ENCODE measurements around the gene HTR6.

The HTR6 gene

DNA sequence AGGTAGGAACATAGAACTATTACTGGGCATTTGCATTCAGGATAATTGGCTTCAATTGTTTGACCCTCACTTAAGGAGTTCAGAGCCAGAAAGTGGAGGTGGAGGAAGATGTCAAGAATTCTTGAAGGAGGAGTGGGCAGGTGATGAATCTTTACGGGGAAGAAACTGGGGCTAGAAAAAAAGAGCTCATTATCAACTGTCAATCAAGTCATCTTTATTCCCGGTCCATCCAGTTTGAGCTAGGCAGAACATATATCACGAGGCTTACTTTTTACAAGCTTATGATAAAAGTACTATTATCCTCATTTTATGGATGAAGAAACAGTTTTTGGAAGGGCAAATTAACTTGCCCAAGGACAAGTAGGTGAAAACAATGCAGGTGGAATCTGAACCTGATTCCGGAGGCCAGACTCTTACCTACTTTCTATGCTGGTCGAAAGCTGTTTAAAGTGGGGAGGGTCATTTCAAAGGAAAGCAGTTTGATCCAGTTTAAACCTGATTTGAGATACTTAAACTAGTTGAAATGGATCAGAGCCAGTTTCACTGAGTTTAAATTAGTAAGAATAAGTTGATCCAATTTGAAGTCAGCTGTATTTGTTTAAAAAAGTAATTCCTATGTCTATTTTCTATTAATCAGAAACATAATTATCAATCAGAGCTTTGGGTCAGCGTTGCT lies 33.8 kb upstream of the HTR6 start:
- TF ChIP-seq, protein P1, sequence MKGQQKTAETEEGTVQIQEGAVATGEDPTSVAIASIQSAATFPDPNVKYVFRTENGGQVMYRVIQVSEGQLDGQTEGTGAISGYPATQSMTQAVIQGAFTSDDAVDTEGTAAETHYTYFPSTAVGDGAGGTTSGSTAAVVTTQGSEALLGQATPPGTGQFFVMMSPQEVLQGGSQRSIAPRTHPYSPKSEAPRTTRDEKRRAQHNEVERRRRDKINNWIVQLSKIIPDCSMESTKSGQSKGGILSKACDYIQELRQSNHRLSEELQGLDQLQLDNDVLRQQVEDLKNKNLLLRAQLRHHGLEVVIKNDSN (IDR thresholded peaks at IDR 0.05) = no peak
- TF ChIP-seq ZBTB7A (IDR thresholded peaks at IDR 0.05; ENCODE audit: low read depth) = no peak
- TF ChIP-seq CEBPB (IDR thresholded peaks at IDR 0.05) = no peak
- TF ChIP-seq CREB1 (IDR thresholded peaks at IDR 0.05; ENCODE audit: low read depth) = no peak
- TF ChIP-seq TCF12 (IDR thresholded peaks at IDR 0.05; ENCODE audit: low read depth) = no peak
- TF ChIP-seq FOXM1 (IDR thresholded peaks at IDR 0.05; ENCODE audit: borderline replicate concordance, low read depth) = no peak
- TF ChIP-seq EP300 (IDR thresholded peaks at IDR 0.05; ENCODE audit: borderline replicate concordance) = no peak
- TF ChIP-seq TAF1 (IDR thresholded peaks at IDR 0.05; ENCODE audit: low read depth) = no peak
- TF ChIP-seq YY1 (IDR thresholded peaks at IDR 0.05; ENCODE audit: low read depth) = no peak
- TF ChIP-seq, protein P2, sequence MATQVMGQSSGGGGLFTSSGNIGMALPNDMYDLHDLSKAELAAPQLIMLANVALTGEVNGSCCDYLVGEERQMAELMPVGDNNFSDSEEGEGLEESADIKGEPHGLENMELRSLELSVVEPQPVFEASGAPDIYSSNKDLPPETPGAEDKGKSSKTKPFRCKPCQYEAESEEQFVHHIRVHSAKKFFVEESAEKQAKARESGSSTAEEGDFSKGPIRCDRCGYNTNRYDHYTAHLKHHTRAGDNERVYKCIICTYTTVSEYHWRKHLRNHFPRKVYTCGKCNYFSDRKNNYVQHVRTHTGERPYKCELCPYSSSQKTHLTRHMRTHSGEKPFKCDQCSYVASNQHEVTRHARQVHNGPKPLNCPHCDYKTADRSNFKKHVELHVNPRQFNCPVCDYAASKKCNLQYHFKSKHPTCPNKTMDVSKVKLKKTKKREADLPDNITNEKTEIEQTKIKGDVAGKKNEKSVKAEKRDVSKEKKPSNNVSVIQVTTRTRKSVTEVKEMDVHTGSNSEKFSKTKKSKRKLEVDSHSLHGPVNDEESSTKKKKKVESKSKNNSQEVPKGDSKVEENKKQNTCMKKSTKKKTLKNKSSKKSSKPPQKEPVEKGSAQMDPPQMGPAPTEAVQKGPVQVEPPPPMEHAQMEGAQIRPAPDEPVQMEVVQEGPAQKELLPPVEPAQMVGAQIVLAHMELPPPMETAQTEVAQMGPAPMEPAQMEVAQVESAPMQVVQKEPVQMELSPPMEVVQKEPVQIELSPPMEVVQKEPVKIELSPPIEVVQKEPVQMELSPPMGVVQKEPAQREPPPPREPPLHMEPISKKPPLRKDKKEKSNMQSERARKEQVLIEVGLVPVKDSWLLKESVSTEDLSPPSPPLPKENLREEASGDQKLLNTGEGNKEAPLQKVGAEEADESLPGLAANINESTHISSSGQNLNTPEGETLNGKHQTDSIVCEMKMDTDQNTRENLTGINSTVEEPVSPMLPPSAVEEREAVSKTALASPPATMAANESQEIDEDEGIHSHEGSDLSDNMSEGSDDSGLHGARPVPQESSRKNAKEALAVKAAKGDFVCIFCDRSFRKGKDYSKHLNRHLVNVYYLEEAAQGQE (IDR thresholded peaks at IDR 0.05; ENCODE audit: low read depth) = no peak
- TF ChIP-seq EGR1 (IDR thresholded peaks at IDR 0.05) = no peak
- no peak for TF ChIP-seq NFIC (IDR thresholded peaks at IDR 0.05)
- no peak for TF ChIP-seq RAD21 (IDR thresholded peaks at IDR 0.05; ENCODE audit: low read depth)
- no peak for TF ChIP-seq TEAD4 (IDR thresholded peaks at IDR 0.05)
- TF ChIP-seq, protein P3, sequence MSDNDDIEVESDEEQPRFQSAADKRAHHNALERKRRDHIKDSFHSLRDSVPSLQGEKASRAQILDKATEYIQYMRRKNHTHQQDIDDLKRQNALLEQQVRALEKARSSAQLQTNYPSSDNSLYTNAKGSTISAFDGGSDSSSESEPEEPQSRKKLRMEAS (IDR thresholded peaks at IDR 0.05) = no peak

DNA sequence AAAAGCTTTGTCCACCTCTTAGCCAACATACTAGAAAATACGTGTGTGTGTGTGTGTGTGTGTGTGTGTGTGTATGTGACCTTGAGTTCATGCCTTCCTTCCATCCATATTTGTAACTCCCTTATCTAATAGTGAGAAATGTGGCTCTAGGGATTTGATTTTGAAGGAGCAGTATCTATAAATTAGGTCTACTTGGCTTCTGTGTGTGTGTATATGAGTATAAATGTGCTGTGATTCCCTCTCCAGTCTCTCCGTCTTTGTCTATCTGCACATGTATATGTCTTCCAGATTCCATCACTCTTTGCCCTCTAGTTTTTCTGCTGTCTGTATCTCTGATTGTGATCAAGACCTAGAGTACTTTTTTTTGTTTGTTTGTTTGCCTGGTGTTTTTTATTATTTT lies 32.5 kb upstream of the HTR6 start:
- no peak for TF ChIP-seq ZBTB7A (IDR thresholded peaks at IDR 0.05; ENCODE audit: low read depth)
- TF ChIP-seq, protein P3 (IDR thresholded peaks at IDR 0.05) = no peak
- no peak for TF ChIP-seq YY1 (IDR thresholded peaks at IDR 0.05; ENCODE audit: low read depth)
- TF ChIP-seq FOXM1 (IDR thresholded peaks at IDR 0.05; ENCODE audit: borderline replicate concordance, low read depth) = no peak
- TF ChIP-seq EGR1 (IDR thresholded peaks at IDR 0.05) = no peak
- no peak for TF ChIP-seq NFIC (IDR thresholded peaks at IDR 0.05)
- TF ChIP-seq RAD21 (IDR thresholded peaks at IDR 0.05; ENCODE audit: low read depth) = no peak

DNA sequence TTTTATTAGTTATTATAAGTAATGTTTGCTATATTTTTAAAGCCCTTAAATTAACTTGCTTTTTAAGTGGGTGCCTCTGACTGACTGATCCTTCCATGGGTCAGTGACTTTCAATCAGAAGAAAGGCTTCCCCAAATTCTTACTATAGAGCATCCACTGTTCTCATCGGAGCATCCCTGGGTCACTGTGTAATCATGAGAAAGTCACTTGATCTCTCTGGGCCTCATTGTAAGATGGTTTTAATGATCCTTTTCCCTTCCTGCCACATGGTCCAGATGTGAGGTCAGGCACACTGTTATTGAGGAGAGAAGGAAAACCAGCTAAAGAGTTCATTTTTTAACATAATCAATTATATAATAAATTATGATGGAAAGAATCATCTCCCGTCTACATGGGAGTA lies 31.6 kb upstream of the HTR6 start:
- TF ChIP-seq, protein P3 (IDR thresholded peaks at IDR 0.05) = no peak
- TF ChIP-seq YY1 (IDR thresholded peaks at IDR 0.05; ENCODE audit: low read depth) = no peak
- no peak for TF ChIP-seq TCF12 (IDR thresholded peaks at IDR 0.05; ENCODE audit: low read depth)
- TF ChIP-seq ZBTB7A (IDR thresholded peaks at IDR 0.05; ENCODE audit: low read depth) = no peak
- no peak for TF ChIP-seq CREB1 (IDR thresholded peaks at IDR 0.05; ENCODE audit: low read depth)

DNA sequence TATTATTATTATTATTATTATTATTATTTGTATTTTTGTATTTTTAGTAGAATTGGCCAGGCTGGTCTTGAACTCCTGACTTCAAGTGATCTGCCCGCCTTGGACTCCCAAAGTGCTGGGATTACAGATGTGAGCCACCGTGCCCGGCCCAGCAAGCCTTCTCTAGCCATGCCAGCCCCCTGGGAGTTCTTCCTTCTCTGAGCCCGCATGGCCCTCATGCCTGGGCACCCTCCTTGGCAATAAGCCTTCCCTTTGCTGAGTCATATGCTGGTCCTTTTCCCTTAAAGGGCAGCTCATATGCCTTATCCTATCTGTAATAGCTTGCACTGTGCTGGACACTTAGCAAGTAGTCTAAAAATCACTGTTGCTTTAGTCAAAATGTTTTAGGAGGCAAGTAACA lies 29.0 kb upstream of the HTR6 start:
- no peak for TF ChIP-seq RAD21 (IDR thresholded peaks at IDR 0.05; ENCODE audit: low read depth)
- no peak for TF ChIP-seq TCF12 (IDR thresholded peaks at IDR 0.05; ENCODE audit: low read depth)
- no peak for TF ChIP-seq TEAD4 (IDR thresholded peaks at IDR 0.05)
- TF ChIP-seq NFIC (IDR thresholded peaks at IDR 0.05) = no peak
- TF ChIP-seq, protein P1 (IDR thresholded peaks at IDR 0.05) = no peak
- TF ChIP-seq, protein P2 (IDR thresholded peaks at IDR 0.05; ENCODE audit: low read depth) = no peak
- no peak for TF ChIP-seq EP300 (IDR thresholded peaks at IDR 0.05; ENCODE audit: borderline replicate concordance)
- no peak for TF ChIP-seq EGR1 (IDR thresholded peaks at IDR 0.05)
- TF ChIP-seq YY1 (IDR thresholded peaks at IDR 0.05; ENCODE audit: low read depth) = no peak
- TF ChIP-seq CEBPB (IDR thresholded peaks at IDR 0.05) = no peak
- TF ChIP-seq, protein P3 (IDR thresholded peaks at IDR 0.05) = no peak
- TF ChIP-seq FOXM1 (IDR thresholded peaks at IDR 0.05; ENCODE audit: borderline replicate concordance, low read depth) = no peak
- TF ChIP-seq TAF1 (IDR thresholded peaks at IDR 0.05; ENCODE audit: low read depth) = no peak
- TF ChIP-seq CREB1 (IDR thresholded peaks at IDR 0.05; ENCODE audit: low read depth) = no peak
- no peak for TF ChIP-seq ZBTB7A (IDR thresholded peaks at IDR 0.05; ENCODE audit: low read depth)

DNA sequence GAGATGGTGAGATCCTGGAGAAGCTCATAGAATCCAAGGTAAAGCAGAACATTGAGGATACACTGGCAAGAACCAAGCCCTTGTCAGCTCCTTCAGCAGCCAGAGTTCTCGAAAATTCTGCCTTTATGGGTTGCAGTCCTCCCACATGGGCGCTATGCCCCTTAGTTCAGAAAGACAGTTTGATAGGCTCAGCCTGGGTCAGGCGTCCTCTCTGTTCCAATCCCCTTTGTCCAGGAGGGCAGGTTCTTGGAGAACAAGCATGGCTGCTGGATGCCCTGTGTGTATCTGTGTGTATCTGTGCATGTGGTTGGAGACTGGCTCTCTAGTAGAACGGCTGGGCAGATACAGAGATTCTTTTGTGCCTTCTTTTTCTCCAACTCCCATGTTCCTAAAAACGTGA lies 28.6 kb upstream of the HTR6 start:
- TF ChIP-seq FOXM1 (IDR thresholded peaks at IDR 0.05; ENCODE audit: borderline replicate concordance, low read depth) (no peak), ZBTB7A (IDR thresholded peaks at IDR 0.05; ENCODE audit: low read depth) (no peak), EP300 (IDR thresholded peaks at IDR 0.05; ENCODE audit: borderline replicate concordance) (no peak), CREB1 (IDR thresholded peaks at IDR 0.05; ENCODE audit: low read depth) (no peak)
